ENCODE results near the gene ARL15.

- TF ChIP-seq CTCF (IDR thresholded peaks at IDR 0.05) (no peak), GABPA (IDR thresholded peaks at IDR 0.05; ENCODE audit: low read depth) (no peak), RFX5 (IDR thresholded peaks at IDR 0.05; ENCODE audit: low read length) (no peak)
- TF ChIP-seq, protein P1, sequence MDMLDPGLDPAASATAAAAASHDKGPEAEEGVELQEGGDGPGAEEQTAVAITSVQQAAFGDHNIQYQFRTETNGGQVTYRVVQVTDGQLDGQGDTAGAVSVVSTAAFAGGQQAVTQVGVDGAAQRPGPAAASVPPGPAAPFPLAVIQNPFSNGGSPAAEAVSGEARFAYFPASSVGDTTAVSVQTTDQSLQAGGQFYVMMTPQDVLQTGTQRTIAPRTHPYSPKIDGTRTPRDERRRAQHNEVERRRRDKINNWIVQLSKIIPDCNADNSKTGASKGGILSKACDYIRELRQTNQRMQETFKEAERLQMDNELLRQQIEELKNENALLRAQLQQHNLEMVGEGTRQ (IDR thresholded peaks at IDR 0.05; ENCODE audit: borderline replicate concordance, low read depth, low read length): no peak
These were observed 384.3 kb downstream of the ARL15 start for GRCh38 chr5:53926026-53926425.

Data from SK-N-SH (cell line).